ENCODE results near the gene U2AF1L4. TPM values are rescaled to one million over a fixed set of nuclear protein-coding genes. Genes with fewer than 3 reads are reported as not detected.

Gene U2AF1L4
- total and polyA plus RNA-seq, 2 donors (not counting 3 experiments of a cell fraction or from before 2014, with no cell fraction given) = 5.6 to 13.5 TPM

DNA sequence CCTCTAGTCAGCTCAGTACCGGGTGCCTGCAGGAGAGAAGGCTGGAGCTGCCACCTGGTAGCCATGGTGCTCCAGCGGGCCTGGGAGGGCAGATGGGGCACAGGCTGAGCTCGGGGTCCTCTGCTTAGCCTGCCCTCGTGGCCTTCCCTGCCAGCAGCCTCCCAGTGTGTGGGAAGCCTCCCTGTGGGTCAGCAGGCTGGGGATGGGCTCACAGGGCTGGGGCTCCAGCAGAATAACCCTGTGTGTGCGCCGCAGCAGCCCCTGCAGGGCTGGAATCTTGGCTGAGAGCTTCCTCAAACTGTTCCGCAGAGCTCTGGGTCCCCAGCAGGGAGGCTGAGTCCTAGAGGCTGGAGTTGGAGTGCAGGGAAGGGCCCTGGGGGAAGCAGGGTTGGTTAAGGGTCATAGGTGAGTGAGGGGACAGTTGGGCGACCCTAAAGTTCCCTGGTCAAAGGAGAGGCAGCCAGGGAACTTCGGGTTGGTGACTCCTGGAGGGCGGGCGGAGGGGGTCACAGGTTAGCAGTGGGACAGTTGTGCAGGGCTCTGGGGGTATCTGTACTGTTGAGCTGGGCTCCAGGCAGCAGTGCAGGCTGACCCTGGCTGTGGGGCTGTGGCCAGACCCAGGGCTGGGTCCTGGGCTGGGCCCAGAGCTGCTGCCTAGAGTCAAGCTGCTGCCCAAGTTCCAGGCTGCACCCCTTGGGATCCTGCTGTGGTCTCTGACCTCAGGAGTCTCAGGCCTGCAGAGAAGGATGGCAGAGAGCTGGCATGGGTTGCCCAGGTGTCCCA, 44.2 kb upstream of the U2AF1L4 start:
- no peaks in the 10 kb centered on the region for H3K79me2 ChIP-seq (ENCODE audit: control insufficient read depth, insufficient read depth, low read length)
- ChIA-PET CTCF (no interaction called here), POLR2A (no interaction called here)
- H3K9me3 ChIP-seq (replicated peaks; ENCODE audit: control insufficient read depth, insufficient read depth, low read length) = no peaks in the 10 kb centered on the region
- no peaks in the 10 kb centered on the region for H3K4me1 ChIP-seq (ENCODE audit: control insufficient read depth, extremely low read depth, insufficient read depth, low read length)
- peaks cover 0 to 2% of the 10 kb centered on the region in 2 experiments for H3K36me3 ChIP-seq (ENCODE audit: control insufficient read depth in 2 of 2, extremely low read depth in 1 of 2, insufficient read depth in 2 of 2, low read length in 2 of 2)
- DNase-seq (ENCODE audit: low read depth, low spot score) = no peak
- no peak overlapping the region for H3K9ac ChIP-seq (replicated peaks; ENCODE audit: extremely low read depth, insufficient read depth, low read length)
- H4K20me1 ChIP-seq (replicated peaks; ENCODE audit: control insufficient read depth, extremely low read depth, insufficient read depth, low read length) = no peaks in the 10 kb centered on the region
- intact Hi-C loops (cut with micrococcal nuclease) (no loop called here), dilution Hi-C loops (cut with MboI; ENCODE audit: extremely low pct_ligation_motif_present, low sequenced_read_pairs) (no loop called here)
- no peak overlapping the region for H3K27ac ChIP-seq (ENCODE audit: insufficient read depth, low read depth, low read length)
- no peak overlapping the region for H3K4me2 ChIP-seq (ENCODE audit: insufficient read depth, low read length)
- FAIRE-seq = no peak
- no peaks in the 10 kb centered on the region for H3K27me3 ChIP-seq (ENCODE audit: control insufficient read depth in 2 of 2, insufficient read depth in 2 of 2, low read length in 2 of 2)
- no peak overlapping the region for H3K4me3 ChIP-seq (replicated peaks in 1 of 3; ENCODE audit: insufficient read depth in 1 of 3, low read depth in 1 of 3, low read length in 3 of 3)
- TF ChIP-seq POLR2A (IDR thresholded peaks at IDR 0.05; ENCODE audit: low read depth, low read length) (no peak), FOS (IDR thresholded peaks at IDR 0.05; ENCODE audit: borderline replicate concordance, insufficient read depth, low read length) (no peak), MYC (IDR thresholded peaks at IDR 0.05; ENCODE audit: low read depth, low read length) (no peak), POLR2AphosphoS5 (IDR thresholded peaks at IDR 0.05; ENCODE audit: insufficient read depth, low read depth, low read length) (no peak), JUN (IDR thresholded peaks at IDR 0.05; ENCODE audit: borderline replicate concordance, insufficient read depth, insufficient read length, low read depth) (no peak), GATA2 (IDR thresholded peaks at IDR 0.05; ENCODE audit: insufficient read depth, insufficient read length, low read depth, low read length) (no peak), EZH2 (IDR thresholded peaks at IDR 0.05; ENCODE audit: borderline replicate concordance, low read depth, low read length, severe bottlenecking) (no peak)
- TF ChIP-seq, protein P1, sequence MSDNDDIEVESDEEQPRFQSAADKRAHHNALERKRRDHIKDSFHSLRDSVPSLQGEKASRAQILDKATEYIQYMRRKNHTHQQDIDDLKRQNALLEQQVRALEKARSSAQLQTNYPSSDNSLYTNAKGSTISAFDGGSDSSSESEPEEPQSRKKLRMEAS (IDR thresholded peaks at IDR 0.05; ENCODE audit: insufficient read depth, insufficient read length) = no peak
- TF ChIP-seq, protein P2, sequence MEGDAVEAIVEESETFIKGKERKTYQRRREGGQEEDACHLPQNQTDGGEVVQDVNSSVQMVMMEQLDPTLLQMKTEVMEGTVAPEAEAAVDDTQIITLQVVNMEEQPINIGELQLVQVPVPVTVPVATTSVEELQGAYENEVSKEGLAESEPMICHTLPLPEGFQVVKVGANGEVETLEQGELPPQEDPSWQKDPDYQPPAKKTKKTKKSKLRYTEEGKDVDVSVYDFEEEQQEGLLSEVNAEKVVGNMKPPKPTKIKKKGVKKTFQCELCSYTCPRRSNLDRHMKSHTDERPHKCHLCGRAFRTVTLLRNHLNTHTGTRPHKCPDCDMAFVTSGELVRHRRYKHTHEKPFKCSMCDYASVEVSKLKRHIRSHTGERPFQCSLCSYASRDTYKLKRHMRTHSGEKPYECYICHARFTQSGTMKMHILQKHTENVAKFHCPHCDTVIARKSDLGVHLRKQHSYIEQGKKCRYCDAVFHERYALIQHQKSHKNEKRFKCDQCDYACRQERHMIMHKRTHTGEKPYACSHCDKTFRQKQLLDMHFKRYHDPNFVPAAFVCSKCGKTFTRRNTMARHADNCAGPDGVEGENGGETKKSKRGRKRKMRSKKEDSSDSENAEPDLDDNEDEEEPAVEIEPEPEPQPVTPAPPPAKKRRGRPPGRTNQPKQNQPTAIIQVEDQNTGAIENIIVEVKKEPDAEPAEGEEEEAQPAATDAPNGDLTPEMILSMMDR (IDR thresholded peaks at IDR 0.05; ENCODE audit: extremely low read depth in 1 of 2, insufficient read depth in 1 of 2, low read depth in 1 of 2, low read length in 2 of 2) = no peak
- no peaks in the 10 kb centered on the region for H3K9me1 ChIP-seq (replicated peaks; ENCODE audit: control insufficient read depth, extremely low read depth, insufficient read depth, low read length)
- no TSS peak for BruUV-seq (replicated peaks)
- H2AFZ ChIP-seq (ENCODE audit: low read depth, low read length) = no peak overlapping the region
